ENCODE results near the gene NAV1.
"Not testable (repeated sequence)": the region's sequence is repeated elsewhere in the genome, so short reads cannot be mapped to it uniquely, and the experiment has no call there.

NAV1 gene

DNA sequence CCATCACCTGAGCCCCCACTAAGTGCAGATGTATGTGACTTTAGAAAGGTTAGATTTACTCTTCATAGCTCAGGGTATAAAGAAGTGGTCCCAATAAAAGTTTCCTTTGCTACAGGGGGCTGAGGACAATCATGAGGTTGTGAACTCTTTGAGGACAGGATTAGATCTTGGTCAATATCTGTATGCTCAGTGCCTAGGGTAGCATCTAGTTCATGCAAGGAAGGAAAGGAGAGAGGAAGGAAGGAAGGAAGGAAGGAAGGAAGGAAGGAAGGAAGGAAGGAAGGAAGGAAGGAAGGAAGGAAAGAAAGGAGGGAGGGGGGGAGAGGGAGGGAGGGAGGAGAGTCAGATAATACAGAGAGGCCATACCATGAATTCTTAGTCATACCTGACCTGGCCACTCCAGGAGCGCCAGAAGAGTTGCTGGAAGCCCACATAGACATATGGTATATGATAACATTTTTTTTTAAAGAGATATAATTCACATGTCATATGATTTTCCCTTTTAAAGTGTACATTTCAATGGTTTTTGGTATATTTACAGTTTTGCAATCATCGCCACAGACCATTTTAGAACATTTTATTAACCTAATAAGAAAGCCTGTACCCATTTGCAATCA is 22.3 kb upstream of the NAV1 start:
- no peak for DNase-seq
- intact Hi-C loops (cut with DNase I): no loop called here

DNA sequence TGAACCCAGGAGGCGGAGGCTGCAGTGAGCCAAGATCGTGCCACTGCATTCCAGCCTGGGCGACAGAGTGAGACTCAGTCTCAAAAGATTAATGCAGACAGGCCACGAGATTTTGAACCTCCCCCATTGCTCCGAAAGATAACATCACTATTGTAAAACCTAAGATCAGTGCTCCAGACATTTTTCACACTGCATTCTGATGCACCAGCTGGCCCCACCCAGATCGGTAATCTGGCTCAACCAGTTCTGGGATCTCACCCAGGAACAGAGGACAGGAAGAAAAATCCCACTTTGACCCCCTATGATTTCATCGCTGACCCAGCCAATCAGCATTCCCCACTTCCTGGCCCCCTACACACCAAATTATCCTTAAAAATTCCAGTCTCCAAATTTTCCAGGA is 21.3 kb upstream of the NAV1 start:
- intact Hi-C loops (cut with DNase I): no loop called here
- DNase-seq: peak in 1 of 42 donors; percentile 1

DNA sequence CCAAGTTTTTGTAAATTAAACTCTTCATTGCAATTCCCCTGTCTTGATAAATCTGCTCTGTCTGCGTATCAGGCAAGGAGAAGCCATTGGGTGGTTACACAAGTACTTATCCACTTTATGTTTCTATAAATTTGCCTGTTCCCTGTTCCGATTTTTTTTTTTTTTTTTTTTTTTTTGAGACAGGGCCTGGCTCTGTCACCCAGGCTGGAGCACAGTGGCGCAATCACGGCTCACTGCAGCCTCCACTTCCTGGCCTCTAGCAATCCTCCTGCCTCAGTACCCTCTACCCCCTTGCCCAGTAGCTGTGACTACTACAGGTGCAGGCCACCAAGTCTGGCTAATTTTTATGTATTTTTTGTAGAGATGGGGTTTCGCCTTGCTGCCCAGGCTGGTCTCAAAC is 20.9 kb upstream of the NAV1 start:
- DNase-seq: no peak
- intact Hi-C loops (cut with DNase I): no loop called here

DNA sequence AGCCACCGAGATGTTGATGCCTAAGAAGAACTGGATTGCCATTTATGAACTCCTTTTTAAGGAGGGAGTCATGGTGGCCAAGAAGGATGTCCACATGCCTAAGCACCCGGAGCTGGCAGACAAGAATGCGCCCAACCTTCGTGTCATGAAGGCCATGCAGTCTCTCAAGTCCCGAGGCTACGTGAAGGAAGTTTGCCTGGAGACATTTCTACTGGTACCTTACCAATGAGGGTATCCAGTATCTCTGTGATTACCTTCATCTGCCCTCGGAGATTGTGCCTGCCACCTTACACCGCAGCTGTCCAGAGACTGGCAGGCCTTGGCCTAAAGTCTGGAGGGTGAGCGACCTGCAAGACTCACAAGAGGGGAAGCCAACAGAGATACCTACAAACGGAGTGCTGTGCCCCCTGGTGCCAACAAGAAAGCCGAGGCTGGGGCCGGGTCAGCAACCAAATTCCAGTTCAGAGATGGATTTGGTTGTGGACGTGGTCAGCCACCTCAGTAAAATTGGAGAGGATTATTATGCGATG is 18.8 kb upstream of the NAV1 start:
- intact Hi-C loops (cut with DNase I): not testable (repeated sequence)
- DNase-seq: peak in 1 of 42 donors; percentile 8

DNA sequence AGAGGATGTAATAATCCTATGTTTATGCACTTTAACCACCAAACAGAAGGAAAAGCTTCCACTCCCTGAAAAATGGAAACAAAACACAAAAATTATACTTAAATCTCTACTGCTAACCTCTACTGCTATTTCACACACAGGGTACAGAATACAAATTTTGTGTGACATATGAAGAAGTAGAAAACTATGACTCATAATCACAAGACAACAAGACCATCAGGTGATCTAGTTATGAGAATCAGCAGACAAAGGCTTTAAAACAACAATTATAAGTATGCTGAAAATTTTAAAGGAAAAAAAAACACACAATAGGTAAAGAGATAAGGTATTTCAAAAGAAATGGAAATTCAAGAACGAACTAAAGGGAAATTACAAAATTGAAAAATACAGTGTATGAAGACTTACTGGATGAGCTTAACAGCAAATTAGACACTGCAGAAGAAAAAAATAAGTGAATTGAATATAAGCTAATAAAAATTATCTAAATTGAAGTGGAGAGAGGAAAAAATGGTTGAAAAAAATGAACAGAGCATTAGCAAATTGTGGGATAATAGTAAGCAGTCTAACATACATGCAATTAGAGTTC is 13.6 kb upstream of the NAV1 start:
- no peak for DNase-seq
- intact Hi-C loops (cut with DNase I): no loop called here

DNA sequence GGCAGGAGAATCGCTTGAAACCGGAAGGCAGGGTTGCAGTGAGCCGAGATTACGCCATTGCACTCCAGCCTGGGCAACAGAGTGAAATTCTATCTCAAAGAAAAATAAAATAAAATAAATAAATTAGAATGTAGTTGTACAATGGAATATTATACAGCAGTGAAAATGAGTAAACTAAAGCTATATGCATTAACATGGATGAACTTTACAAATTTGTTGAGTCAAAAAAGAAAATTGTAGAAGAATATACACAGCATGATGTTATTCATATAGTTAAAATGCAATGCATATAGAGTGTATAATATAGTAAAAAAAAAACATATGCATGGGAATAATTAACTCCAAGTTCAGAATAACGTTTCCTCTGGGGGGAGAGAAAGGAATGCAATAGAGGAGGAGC is 11.0 kb upstream of the NAV1 start:
- intact Hi-C loops (cut with DNase I): no loop called here
- no peak for DNase-seq

DNA sequence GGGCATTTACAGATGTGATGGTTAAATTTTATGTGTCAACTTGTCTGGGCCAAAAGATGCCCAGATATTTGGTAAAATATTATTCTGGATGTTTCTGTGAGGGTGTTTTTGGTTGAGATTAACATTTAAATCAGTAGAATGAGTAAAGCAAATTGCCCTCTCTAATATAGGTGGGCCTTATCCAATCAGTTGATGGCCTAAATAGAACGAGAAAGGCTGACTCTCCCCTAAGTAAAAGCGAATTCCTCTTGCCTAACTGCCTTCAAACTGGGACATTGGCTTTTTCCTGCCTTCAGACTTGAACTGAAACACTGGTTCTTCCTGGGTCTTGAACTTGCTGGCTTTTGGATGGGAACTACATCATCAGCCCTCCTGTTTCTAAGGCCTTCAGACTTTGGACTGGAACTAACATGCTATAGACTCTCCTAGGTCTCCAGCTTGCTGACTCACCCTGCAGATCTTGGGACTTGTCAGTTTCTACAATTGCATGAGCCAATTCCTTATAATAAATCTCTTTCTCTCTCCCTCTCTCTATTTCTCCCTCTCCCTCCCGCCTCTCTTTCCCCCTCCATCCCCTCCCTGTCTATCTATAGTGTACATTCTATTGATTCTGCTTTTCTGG is 10.2 kb upstream of the NAV1 start:
- intact Hi-C loops (cut with DNase I): no loop called here
- DNase-seq: peak in 1 of 42 donors; percentile 1

DNA sequence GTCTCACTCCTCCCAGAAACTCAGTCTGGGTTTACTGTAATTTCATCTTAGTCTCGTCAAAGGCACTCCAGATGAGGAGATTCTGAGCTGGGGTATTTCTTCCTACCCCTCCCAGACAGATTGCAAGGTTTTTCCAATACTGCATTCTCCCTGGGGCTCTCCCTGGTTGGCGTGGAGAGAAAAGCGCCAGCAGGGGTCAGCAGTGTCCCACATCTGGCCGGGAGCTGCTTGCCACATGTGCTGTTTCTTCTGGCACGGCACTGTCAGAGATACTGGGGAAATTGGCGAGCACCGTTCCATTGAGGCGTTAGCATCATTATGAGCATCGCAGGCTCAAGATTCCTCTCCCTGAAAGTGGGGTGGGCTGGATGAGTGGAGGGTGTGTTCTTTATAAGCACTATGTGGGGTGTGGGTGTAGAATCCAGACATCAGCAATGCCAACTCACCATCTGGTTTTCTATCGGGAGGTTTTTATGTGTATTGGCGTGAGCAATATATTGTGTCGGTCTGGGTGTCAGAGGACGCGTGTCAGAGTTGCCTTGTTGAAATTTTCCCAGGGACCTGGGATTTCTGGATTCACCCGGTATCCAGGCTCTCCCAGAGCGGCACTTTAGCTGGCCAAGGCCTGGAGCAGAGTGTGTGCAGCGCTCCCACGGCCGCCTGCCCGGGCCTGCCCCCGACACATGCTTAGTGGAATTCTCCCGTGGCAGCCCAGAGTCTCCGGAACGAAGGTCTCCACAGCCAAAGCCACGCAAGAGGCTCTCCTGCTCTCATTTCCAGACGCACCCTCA is 8.0 kb upstream of the NAV1 start:
- intact Hi-C loops (cut with DNase I): loop anchor here (2.0 kb wide), 1 partner anchor 26 kb away; no protein-coding TSS in a partner anchor
- DNase-seq: peak; percentile 65 to 96 (median 89)

DNA sequence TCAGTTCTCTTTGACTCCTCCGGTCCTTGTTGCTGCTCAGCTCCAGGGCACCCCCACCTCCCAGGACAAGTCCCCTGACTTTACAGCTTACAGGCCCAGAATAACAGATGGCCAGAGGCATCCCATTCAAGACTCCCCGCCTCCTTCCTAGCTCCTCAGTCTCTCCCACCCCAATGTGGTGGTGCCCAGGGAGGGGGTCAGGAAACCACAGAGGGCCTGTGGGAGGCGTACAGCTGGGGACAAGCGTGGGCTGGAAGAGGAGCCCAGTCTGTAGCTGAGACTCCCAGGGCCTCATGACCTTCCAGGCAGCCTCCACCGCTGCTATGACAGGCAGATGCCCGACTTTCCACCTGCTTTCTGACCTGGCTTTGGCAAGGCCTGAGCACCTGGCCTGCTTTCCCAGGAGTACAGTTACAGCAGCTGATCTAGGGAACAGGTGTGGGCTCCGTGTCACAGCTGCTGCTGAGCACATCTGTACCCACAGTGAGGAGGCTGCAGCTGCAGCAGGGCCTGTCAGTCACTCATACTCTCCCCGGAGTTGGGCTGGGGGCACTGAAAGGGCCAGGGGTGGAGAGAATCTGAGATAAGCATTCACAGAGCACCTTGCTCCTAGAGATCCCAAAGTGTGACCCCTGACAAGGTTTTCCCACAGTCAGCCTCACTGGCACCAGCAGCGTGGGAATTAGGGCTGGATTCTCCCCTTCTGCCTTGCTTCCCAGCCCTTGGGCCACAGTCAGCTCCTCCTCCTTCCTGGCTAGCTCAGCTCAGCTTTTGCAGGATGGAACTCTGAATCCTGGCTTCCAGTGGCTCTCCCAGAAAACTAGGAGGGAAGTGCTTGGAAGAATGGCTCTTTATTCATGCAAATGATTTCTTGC is 7.1 kb upstream of the NAV1 start:
- DNase-seq: peak in 1 of 42 donors; percentile 15
- intact Hi-C loops (cut with DNase I): loop anchor here (2.0 kb wide), 1 partner anchor 25 kb away; no protein-coding TSS in a partner anchor

DNA sequence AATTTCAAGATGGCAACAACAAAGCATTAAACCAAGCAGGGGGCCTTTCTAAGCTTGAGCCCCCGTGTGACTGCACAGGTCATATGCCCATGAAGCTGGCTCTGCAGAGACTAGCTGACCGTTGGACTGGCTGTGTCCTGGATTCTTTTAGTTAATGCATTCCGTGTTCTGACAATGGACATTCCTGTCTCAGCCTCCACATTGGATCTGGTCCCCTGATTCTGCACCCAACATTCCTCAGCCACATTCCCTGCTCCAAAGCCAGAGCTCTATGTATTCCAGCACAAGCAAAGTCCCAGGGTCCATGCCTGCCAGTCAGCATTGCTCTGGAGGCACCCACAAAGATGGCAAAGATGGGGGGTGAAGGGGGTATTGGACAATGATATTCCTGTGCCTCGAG is 5.1 kb upstream of the NAV1 start:
- intact Hi-C loops (cut with DNase I): no loop called here

DNA sequence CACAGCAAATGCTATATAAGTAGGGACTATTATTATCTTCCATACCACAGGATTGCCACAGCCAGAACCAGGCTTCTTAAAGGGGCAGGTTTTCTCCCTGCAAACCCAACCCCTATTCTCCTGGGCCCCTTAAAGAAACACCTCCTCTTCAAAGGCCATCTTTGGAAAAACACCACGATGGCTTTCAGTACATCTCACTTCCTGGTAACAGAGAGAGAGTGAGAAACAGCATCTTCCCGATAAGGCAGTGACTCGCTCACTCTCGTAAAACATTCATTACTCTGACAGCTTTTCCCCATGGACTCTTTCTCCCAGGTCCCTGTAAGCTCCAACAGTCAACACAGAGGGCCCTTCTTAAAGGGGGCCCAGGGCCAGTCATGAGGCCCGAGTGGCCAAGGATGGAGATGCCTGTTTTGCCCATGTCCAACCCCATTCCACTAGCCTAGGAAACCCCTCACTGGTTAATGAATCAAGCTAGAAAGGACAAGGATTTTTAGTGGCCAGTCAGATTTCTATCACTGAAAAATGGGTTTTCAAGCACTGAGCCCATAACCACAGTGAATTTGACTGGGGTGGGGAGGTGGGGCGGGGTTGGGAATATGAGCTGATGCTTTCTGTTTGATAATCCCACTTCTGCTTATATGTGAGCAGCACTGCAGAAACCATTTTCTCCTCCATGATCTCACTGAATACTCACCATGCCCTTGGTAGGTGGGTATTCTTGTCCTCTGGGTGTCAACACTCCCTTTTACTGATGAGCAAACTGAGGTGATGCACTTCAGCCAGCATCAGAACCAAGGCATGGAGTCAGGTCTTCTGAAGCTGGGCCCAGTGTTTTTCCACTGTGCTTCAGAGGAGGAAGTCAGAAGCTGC is 3.6 kb upstream of the NAV1 start:
- peak in 1 of 42 donors; percentile 14 for DNase-seq
- intact Hi-C loops (cut with DNase I): loop anchor here (5.0 kb wide), 1 partner anchor 257 kb away; no protein-coding TSS in a partner anchor

More for the DNA sequence above, 5.1 kb upstream of the NAV1 start:
- DNase-seq: peak in 1 of 42 donors; percentile 11

DNA sequence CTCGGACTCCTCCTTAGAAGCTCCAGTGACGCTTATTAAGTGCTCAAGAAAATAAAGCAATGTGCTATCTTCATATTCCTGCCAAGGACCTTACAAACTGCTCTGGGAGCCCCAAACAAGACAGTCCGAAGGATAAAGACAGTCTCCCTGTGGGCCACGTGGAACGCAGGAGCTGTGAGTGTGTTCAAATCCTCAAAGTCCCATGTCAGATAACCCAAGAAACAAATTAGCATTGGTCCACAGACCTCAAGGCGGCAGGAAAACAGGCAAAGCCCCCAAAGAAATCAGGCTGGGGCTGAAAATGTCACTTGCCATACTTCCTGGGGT is 3.0 kb upstream of the NAV1 start:
- no peak for DNase-seq
- intact Hi-C loops (cut with DNase I): loop anchor here (5.0 kb wide), 1 partner anchor 256 kb away; no protein-coding TSS in a partner anchor

DNA sequence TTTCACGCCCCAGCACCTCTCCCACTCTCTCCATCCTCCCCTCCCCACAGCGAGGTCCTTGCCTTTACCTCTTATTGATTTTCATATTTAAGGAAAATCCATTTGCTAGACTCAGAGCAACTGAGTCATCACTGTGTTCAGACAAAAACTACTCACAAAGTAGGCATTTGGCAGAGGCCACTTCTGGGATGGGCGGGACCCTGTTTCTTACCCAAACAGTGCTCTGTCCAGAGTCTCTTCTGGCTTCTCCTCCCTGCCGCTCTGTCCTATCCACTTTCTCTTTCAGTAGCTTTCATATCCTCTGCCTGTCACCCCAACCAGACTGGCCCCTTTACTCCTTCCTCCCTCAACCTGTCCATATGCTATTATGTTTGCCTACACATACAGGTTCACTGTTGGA is 2.4 kb upstream of the NAV1 start:
- intact Hi-C loops (cut with DNase I): loop anchor here (5.0 kb wide), 1 partner anchor 256 kb away; no protein-coding TSS in a partner anchor
- peak in 1 of 42 donors; percentile 59 for DNase-seq

DNA sequence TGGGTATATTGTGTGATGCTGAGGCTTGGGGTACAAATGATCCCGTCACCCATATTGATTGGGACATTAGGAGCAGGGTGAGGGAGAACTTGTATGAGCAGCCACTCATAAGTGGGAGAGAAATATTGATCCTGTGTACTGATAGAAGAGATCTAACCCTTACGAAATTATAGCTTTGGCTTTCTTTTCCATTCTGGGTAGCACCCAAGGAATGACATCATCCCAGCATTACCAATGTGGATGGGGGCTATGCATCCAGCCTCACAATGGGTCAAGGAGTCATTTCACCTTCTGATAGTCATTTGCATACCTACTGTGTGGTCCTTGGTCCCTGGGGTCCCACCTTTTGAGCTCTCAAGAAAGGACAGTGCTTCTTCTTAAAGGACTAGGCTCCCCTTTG is 1.9 kb upstream of the NAV1 start:
- intact Hi-C loops (cut with DNase I): loop anchor here (5.0 kb wide), 1 partner anchor 255 kb away; no protein-coding TSS in a partner anchor
- no peak for DNase-seq

DNA sequence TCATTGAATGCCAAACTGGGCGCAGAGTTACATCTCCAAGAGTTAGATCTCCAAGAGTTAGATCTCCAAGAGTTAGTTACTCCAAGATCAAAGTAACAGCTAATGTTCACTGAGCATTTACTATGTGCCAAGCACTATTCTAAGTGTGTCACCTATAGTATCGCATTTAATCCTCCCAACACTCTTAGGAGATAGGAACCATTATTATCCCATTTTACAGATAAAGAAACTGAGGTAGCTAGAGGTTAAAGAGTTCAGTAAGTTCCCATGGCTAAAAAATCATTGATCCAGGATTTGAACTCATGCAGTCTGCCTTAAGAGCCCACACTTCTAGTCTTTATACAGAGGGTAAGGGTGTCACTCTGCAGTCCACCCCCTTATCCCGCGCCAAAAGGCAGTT is 1.5 kb upstream of the NAV1 start:
- intact Hi-C loops (cut with DNase I): loop anchor here (5.0 kb wide), 1 partner anchor 255 kb away; no protein-coding TSS in a partner anchor
- DNase-seq: no peak

DNA sequence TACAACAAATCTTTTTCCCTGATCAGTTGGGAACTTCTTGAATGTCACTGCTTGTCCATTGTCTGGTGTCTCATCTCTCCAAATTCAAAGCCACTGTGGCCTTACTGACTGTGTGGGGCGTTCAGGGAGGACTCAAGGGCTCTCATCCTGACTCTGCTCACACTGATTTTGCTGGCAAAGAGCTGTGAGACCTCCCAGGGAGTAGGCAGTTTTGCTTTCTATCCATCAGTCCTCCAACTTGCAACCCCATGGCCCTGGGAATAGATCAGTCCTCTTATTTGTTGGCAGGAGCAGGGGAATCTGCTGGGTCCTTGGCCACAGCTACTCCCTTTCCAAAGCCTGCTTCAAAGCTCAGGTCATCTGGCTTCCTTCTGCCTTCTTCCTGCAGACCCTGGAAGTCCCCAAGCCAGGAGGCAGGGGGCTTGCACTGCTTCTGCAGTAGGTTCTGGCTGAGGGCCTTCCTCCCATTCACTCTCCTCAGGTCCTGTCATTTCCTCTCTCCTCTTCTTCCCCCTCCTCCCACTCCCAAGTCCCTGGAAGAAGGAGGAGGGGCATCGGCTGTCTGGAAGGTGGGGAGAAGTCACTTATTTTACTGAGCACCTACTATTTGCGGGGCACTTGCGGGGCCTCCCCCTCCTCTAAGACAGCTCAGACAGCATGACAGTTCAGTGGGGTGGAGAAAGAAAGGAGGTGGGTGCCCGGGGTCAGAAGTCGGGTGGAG is 876 bp upstream of the NAV1 start:
- intact Hi-C loops (cut with DNase I): loop anchor here (5.0 kb wide), 1 partner anchor 254 kb away; no protein-coding TSS in a partner anchor
- DNase-seq: no peak

Measured in head of caudate nucleus (tissue), 42 donors.